HPDE6-E6E7 (cell line): ENCODE data around the gene GJA4.

Source experiments
- DNase-seq: peaks from one replicate; pipeline ENCODE4 v3.0.0; 2011; ENCODE audit warnings: missing footprints; ENCODE audit errors: extremely low spot score

Gene GJA4

GRCh38 chr1:34792868-34793727 lies at the start of gene GJA4:
Gene GJA4, plus strand, starts transcription at chr1:34792999. Its CDS starts 1,215 bp downstream, at chr1:34794214.
- no peak for DNase-seq

DNA sequence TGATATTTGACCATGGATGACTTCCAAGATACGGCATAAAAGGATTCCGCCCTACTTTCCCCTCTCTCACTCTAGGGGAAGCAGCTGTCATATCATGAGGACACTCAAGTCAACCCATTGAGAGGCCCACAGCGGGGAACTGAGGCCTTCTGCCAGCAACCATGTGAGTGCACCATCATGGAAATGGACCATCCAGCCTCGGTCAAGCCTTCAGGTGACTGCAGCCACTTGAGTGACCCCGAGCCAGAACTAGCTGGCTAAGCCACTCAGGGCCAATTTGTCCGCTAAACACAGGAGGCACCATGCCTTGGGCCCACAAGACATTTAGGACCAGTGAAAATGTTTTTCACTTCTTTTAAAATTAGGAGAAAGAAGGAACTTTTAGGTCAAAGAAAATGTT lies 49.0 kb upstream of the GJA4 start:
- no peak for DNase-seq

DNA sequence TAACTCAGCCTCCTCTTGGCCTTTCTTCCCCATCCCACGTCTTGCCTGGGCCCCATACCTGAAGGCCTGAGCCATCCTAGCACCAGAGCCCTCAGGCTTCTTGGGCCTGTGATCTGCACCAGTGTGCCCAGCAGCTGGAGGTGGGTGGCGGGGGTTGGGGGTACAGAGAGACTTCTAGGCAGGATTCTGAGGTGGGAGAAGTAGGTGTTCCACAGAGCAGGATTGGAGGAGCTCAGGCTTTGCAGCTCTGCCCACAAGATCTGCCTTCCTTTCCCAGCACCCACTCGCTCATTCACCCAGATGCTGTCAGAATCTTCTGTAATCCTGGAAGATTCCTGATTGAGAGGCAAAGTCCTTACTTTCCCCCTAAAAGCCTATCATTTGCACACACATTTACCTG lies 47.9 kb upstream of the GJA4 start:
- DNase-seq = no peak

- no peak for DNase-seq
Observed at GRCh38 chr1:34745666-34746065, 47.1 kb upstream of the GJA4 start.

- DNase-seq = no peak
Observed at GRCh38 chr1:34746101-34746500, 46.7 kb upstream of the GJA4 start.

DNA sequence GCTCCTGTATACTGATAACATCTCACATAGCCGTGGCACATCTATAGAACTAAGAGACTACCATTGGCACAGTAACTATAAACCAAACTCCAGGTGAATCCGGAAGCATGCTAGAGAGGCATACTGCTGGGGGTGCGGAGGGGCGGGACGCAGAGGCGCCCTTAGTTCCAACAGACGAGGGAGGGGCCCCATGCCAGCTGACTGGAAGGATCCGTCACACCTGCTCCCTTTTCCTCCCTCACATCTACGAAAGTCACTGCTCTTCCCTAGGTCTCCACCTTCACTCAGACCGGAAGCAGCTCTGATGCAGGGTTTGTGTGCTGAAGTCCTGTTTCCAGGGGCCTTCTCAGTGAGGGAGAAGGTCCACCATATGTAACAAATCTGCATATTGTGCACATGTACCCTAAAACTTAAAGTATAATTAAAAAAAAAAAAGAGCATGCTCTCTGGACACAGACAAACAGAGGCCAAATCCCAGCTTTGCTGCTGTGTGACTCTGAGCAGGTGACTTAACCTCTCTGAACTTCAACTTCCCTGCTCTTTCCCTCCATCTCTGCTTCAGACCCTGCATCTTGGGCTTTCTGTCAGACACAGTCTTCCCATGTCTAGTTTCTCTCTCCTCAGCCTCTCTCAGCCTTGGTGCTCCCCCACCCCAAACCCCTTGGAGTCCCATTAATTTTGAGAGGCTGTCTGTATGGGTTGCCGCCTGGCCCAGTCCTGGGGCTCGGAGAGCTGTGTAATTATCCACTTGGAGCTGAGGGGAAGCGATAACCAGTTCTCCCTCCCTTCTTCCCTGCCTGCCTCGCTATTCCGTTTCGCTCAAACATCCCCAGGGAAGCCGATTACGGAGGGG lies 45.8 kb upstream of the GJA4 start:
- no peak for DNase-seq

GRCh38 chr1:34747638-34747941 lies 45.2 kb upstream of the GJA4 start:
- no peak for DNase-seq

DNA sequence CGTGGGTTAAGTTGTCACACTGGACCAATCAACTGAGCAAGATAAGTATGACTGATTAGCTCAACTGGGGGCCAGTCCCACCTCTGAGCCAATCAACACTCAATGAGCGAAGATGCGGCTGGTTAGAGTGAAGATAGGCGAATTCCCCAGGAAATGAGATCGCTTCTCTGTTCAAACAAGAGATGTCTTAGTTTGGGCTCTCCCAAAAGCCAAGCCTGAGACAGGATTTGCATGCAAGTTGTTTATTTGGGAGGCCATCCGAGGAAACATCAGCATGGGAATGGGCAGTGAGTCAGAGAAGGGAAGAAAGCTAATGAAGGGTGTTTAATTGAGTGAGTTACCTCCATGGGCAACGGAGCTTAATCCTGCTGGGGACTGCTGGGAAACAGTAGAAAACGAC lies 42.8 kb upstream of the GJA4 start:
- DNase-seq = no peak

DNA sequence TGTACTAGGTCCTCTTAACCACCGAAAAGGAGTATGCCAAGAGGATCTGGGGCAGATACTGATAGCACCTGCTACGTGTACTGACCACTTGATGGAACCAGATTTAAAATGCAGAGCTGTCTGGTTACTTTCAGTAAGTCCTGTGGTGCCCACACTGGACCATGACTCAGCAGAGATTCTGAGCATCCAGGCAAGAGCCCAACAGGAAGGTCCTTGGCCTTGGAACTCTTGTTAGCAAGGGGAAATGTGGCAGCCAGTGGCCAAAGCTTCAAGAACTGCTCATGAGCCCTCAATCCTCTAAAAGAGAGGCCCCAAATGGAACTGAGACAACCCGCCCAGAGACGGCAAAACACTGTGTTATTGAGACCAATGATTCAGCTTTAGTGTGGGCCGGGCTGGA lies 42.2 kb upstream of the GJA4 start:
- DNase-seq = no peak

GRCh38 chr1:34753163-34753562 lies 39.6 kb upstream of the GJA4 start:
- DNase-seq = no peak

DNA sequence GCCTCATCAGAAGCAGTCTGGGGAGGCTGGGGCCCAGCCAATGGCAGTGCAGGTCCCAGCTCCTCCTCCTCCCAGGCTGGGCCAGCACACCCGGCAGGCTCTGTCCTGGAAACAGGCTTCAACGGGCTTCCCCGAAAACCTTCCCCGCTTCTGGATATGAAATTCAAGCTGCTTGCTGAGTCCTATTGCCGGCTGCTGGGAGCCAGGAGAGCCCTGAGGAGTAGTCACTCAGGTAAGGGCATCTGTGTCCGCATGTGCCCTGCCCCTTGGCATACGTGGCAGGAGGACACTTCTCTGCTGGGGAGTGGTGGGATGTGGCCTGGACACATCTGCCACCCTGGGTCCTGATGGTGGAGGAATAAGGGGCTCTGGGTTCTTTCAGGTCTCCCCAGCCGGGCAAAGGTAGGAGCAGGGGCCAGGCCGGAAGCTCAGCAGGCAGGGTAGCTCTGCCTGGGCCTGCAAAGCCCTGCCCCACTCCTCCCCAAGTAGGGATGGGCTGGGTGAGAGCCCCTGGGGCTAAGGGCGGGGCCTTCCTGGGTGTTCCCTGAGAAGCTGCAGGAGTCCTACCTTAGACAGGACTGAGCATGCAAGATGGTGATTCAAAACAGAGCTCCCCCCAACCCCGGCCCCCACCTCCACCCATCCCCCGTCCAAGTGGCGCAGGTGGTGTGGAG lies 37.7 kb upstream of the GJA4 start, which contains the start of gene GJB5:
TSS of gene GJB5 (plus strand) at position 84 of the 674 bp plus-strand sequence. CDS start 2,284 bp downstream, outside the sequence.
- peak; percentile 86 for DNase-seq

DNA sequence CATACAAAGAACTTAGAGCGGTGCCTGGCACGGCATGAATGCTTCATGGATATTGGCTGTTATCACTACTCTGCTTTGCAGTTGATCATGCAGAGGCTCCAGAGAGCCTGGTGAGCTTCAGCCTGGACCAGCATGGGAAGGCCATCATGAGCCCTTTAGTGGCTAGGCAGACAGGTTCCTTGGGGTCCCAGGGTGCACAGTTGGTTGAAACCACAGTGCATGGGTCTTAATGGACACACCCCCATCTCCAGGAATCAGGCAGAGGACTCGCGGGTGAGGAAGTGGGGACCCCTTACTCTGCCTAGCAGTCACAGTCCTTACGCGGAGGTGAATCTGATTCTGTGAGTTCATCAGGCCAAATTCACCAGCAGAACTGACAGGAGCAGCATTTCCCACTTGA lies 36.8 kb upstream of the GJA4 start:
- no peak for DNase-seq

DNA sequence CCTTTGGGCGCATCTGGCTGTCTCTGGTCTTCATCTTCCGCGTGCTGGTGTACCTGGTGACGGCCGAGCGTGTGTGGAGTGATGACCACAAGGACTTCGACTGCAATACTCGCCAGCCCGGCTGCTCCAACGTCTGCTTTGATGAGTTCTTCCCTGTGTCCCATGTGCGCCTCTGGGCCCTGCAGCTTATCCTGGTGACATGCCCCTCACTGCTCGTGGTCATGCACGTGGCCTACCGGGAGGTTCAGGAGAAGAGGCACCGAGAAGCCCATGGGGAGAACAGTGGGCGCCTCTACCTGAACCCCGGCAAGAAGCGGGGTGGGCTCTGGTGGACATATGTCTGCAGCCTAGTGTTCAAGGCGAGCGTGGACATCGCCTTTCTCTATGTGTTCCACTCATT lies 35.4 kb upstream of the GJA4 start:
- no peak for DNase-seq

GRCh38 chr1:34758751-34759150 lies 34.0 kb upstream of the GJA4 start:
- DNase-seq = no peak

- no peak for DNase-seq
Observed at GRCh38 chr1:34759503-34760357, 33.1 kb upstream of the GJA4 start, which contains the start of gene GJB4. Gene GJB4, plus strand, starts transcription at chr1:34759740. Its CDS starts 1,515 bp downstream, at chr1:34761255.

DNA sequence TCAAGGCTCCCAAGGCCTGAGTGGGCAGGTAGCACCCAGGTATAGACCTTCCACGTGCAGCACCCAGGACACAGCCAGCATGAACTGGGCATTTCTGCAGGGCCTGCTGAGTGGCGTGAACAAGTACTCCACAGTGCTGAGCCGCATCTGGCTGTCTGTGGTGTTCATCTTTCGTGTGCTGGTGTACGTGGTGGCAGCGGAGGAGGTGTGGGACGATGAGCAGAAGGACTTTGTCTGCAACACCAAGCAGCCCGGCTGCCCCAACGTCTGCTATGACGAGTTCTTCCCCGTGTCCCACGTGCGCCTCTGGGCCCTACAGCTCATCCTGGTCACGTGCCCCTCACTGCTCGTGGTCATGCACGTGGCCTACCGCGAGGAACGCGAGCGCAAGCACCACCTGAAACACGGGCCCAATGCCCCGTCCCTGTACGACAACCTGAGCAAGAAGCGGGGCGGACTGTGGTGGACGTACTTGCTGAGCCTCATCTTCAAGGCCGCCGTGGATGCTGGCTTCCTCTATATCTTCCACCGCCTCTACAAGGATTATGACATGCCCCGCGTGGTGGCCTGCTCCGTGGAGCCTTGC lies 31.5 kb upstream of the GJA4 start:
- no peak for DNase-seq

DNA sequence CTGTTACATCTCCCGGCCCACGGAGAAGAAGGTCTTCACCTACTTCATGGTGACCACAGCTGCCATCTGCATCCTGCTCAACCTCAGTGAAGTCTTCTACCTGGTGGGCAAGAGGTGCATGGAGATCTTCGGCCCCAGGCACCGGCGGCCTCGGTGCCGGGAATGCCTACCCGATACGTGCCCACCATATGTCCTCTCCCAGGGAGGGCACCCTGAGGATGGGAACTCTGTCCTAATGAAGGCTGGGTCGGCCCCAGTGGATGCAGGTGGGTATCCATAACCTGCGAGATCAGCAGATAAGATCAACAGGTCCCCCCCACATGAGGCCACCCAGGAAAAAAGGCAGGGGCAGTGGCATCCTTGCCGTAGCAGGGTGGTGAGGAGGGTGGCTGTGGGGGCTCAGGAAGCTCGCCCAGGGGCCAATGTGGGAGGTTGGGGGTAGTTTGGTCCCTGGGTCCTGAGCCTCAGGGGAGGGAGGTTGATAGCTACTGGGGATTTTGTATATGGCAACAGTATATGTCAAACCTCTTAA lies 31.0 kb upstream of the GJA4 start:
- no peak for DNase-seq

DNA sequence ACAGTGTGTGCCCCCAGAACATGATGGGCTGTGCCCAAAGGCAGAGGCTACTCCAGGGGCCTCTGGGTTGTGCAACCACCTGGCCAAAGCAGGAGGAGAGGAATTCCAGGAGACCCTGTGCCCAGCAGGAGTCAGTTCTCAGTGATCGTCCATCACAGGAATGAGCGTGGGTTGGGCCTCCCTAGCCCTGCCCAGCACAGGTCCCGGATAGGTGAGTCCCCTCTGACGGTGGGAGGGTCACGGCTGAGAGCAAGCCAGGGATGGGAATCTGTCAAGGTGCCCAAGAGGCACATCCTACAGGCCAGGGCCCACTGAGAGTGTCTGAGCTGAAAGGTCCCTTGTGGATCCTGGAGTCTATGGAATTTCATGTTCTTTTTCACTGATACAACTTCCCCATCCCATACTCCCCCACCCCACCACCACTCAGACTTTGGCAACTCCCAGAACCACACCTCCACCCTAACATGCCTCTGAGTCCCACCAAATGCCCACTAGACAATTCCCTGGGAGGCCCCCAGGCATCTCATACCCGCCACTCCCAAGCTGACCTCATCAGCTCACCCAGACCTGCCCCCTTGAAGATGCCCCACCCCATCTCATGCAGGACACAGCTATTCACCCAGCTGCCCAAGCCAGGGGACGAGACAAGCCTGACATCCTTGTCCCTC lies 30.2 kb upstream of the GJA4 start:
- DNase-seq = no peak

- DNase-seq = peak; percentile 91
Observed at GRCh38 chr1:34763142-34763781, 29.5 kb upstream of the GJA4 start.

- no peak for DNase-seq
Observed at GRCh38 chr1:34768856-34769255, 23.9 kb upstream of the GJA4 start.
